HUES48 (cell line): ENCODE data around the gene PFKM.
"Not testable (repeated sequence)": the region's sequence is repeated elsewhere in the genome, so short reads cannot be mapped to it uniquely, and the experiment has no call there.

Experiments
- H3K27ac ChIP-seq: one replicate; pipeline ENCODE4 v1.7.0; 2013; ENCODE audit warnings: low read depth, low read length, inconsistent platforms
- H3K27me3 ChIP-seq: 2 replicates; pipeline ENCODE4 v1.6.1; 2013; ENCODE audit warnings: mild to moderate bottlenecking, low read length; ENCODE audit not compliant: control insufficient read depth, insufficient read depth
- H3K36me3 ChIP-seq: 2 replicates; pipeline ENCODE4 v1.6.1; 2013; ENCODE audit warnings: low read length; ENCODE audit not compliant: control insufficient read depth, insufficient read depth
- H3K4me1 ChIP-seq: 2 replicates; pipeline ENCODE4 v1.6.1; 2013; ENCODE audit warnings: mild to moderate bottlenecking, low read length; ENCODE audit not compliant: control insufficient read depth, insufficient read depth
- H3K4me3 ChIP-seq: 2 replicates; pipeline ENCODE4 v1.5.1; 2013; ENCODE audit warnings: mild to moderate bottlenecking, low read depth, low read length
- H3K9ac ChIP-seq: 2 replicates; pipeline ENCODE4 v1.6.1; 2013; ENCODE audit warnings: mild to moderate bottlenecking, low read depth, low read length, moderate library complexity
- H3K9me3 ChIP-seq: 2 replicates; pipeline ENCODE4 v1.6.1; 2013; ENCODE audit warnings: low read length; ENCODE audit not compliant: control insufficient read depth, insufficient read depth

Gene PFKM

GRCh38 chr12:48111312-48111693 is 7.9 kb upstream of the PFKM start:
- not testable (repeated sequence) for H3K9me3 ChIP-seq, H3K9ac ChIP-seq, H3K27ac ChIP-seq, H3K36me3 ChIP-seq, H3K4me3 ChIP-seq, H3K4me1 ChIP-seq
- peaks cover 19% of the 10 kb centered on the region; the same call in 1 of the 2 replicates for H3K27me3 ChIP-seq

- Histone ChIP-seq H3K9ac (no peak overlapping the region), H3K27ac (no peak overlapping the region), H3K9me3 (no peaks in the 10 kb centered on the region), H3K4me3 (no peak overlapping the region), H3K27me3 (no peaks in the 10 kb centered on the region), H3K4me1 (peaks cover 16% of the 10 kb centered on the region), H3K36me3 (no peaks in the 10 kb centered on the region)
Measured at GRCh38 chr12:48115957-48116356, 3.2 kb upstream of the PFKM start.

- peaks cover 16% of the 10 kb centered on the region for H3K4me1 ChIP-seq
- H3K36me3 ChIP-seq = peaks cover 16% of the 10 kb centered on the region
- peak overlapping the region; percentile 94 for H3K4me3 ChIP-seq
- H3K9me3 ChIP-seq = no peaks in the 10 kb centered on the region
- H3K27me3 ChIP-seq = no peaks in the 10 kb centered on the region
- H3K9ac ChIP-seq = no peak overlapping the region
- peak overlapping the region; percentile 21 for H3K27ac ChIP-seq
Measured at GRCh38 chr12:48118284-48118871, 786 bp upstream of the PFKM start.

GRCh38 chr12:48119834-48120195 is 651 bp downstream of the PFKM start:
- Histone ChIP-seq H3K9ac (peak overlapping the region; percentile 73), H3K9me3 (no peaks in the 10 kb centered on the region), H3K4me3 (peak overlapping the region; percentile 94), H3K27me3 (no peaks in the 10 kb centered on the region), H3K36me3 (peaks cover 30% of the 10 kb centered on the region), H3K27ac (peak overlapping the region; percentile 46), H3K4me1 (peaks cover 16% of the 10 kb centered on the region)

GRCh38 chr12:48121522-48121921 is 2.4 kb downstream of the PFKM start:
- no peak overlapping the region for H3K9ac ChIP-seq
- H3K4me1 ChIP-seq = peaks cover 16% of the 10 kb centered on the region
- H3K36me3 ChIP-seq = peaks cover 45% of the 10 kb centered on the region
- H3K27me3 ChIP-seq = no peaks in the 10 kb centered on the region
- no peaks in the 10 kb centered on the region for H3K9me3 ChIP-seq
- no peak overlapping the region for H3K27ac ChIP-seq
- no peak overlapping the region for H3K4me3 ChIP-seq

- no peak overlapping the region for H3K9ac ChIP-seq
- H3K27me3 ChIP-seq = no peaks in the 10 kb centered on the region
- peaks cover 52% of the 10 kb centered on the region for H3K36me3 ChIP-seq
- no peak overlapping the region for H3K4me3 ChIP-seq
- H3K4me1 ChIP-seq = peaks cover 16% of the 10 kb centered on the region
- no peaks in the 10 kb centered on the region for H3K9me3 ChIP-seq
- H3K27ac ChIP-seq = no peak overlapping the region
Measured at GRCh38 chr12:48122065-48122834, 3.1 kb downstream of the PFKM start.

GRCh38 chr12:48123169-48123568 is 4.0 kb downstream of the PFKM start:
- Histone ChIP-seq H3K27me3 (no peaks in the 10 kb centered on the region), H3K9me3 (no peaks in the 10 kb centered on the region), H3K4me1 (peaks cover 16% of the 10 kb centered on the region), H3K36me3 (peaks cover 61% of the 10 kb centered on the region), H3K4me3 (no peak overlapping the region), H3K27ac (no peak overlapping the region), H3K9ac (no peak overlapping the region)

- not testable (repeated sequence) for H3K9me3 ChIP-seq, H3K4me1 ChIP-seq, H3K27ac ChIP-seq, H3K9ac ChIP-seq, H3K4me3 ChIP-seq, H3K27me3 ChIP-seq
- H3K36me3 ChIP-seq = peaks cover 83% of the 10 kb centered on the region
Measured at GRCh38 chr12:48125542-48125941, 6.4 kb downstream of the PFKM start.

GRCh38 chr12:48125985-48126384 is 6.8 kb downstream of the PFKM start:
- no peak overlapping the region for H3K9ac ChIP-seq
- H3K4me1 ChIP-seq = no peaks in the 10 kb centered on the region
- H3K4me3 ChIP-seq = no peak overlapping the region
- no peaks in the 10 kb centered on the region for H3K27me3 ChIP-seq
- H3K9me3 ChIP-seq = no peaks in the 10 kb centered on the region
- H3K36me3 ChIP-seq = peaks cover 88% of the 10 kb centered on the region
- H3K27ac ChIP-seq = no peak overlapping the region

- H3K36me3 ChIP-seq = peaks cover 96% of the 10 kb centered on the region
- no peak overlapping the region for H3K27ac ChIP-seq
- no peaks in the 10 kb centered on the region for H3K4me1 ChIP-seq
Measured at GRCh38 chr12:48126953-48127630, 7.9 kb downstream of the PFKM start.

GRCh38 chr12:48128800-48129199 is 9.6 kb downstream of the PFKM start:
- H3K9me3 ChIP-seq = no peaks in the 10 kb centered on the region
- no peak overlapping the region for H3K9ac ChIP-seq
- H3K36me3 ChIP-seq = peaks cover 96% of the 10 kb centered on the region
- H3K27me3 ChIP-seq = no peaks in the 10 kb centered on the region
- no peak overlapping the region for H3K27ac ChIP-seq
- no peak overlapping the region for H3K4me3 ChIP-seq
- no peaks in the 10 kb centered on the region for H3K4me1 ChIP-seq

More at GRCh38 chr12:48126953-48127630, 7.9 kb downstream of the PFKM start:
- Histone ChIP-seq H3K9ac (no peak overlapping the region), H3K9me3 (no peaks in the 10 kb centered on the region), H3K4me3 (no peak overlapping the region), H3K27me3 (no peaks in the 10 kb centered on the region)
